DOHH2 (cell line): ENCODE data around the gene SKAP1.

Experiments used
- EZH2phosphoT487 ChIP-seq: fragments of 200-600 bp; sonication (generic); IDR thresholded peaks from 2 replicates; pipeline ENCODE4 v1.6.1; 2017; ENCODE audit warnings: borderline replicate concordance, mild to moderate bottlenecking, antibody characterized with exemption, low read length, moderate library complexity, mixed read lengths
- TF ChIP-seq, protein P1 (sequence below): fragments of 200-600 bp; sonication (generic); IDR thresholded peaks from one replicate; pipeline ENCODE4 v1.5.1; 2014; ENCODE audit warnings: antibody characterized with exemption, mild to moderate bottlenecking, low read depth, low read length; ENCODE audit not compliant: poor library complexity, severe bottlenecking

- TF ChIP-seq, protein P1, sequence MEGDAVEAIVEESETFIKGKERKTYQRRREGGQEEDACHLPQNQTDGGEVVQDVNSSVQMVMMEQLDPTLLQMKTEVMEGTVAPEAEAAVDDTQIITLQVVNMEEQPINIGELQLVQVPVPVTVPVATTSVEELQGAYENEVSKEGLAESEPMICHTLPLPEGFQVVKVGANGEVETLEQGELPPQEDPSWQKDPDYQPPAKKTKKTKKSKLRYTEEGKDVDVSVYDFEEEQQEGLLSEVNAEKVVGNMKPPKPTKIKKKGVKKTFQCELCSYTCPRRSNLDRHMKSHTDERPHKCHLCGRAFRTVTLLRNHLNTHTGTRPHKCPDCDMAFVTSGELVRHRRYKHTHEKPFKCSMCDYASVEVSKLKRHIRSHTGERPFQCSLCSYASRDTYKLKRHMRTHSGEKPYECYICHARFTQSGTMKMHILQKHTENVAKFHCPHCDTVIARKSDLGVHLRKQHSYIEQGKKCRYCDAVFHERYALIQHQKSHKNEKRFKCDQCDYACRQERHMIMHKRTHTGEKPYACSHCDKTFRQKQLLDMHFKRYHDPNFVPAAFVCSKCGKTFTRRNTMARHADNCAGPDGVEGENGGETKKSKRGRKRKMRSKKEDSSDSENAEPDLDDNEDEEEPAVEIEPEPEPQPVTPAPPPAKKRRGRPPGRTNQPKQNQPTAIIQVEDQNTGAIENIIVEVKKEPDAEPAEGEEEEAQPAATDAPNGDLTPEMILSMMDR: no peak
- no peak for TF ChIP-seq EZH2phosphoT487
Measured at GRCh38 chr17:48223945-48224344, 206.1 kb downstream of the SKAP1 start.
